Measurements from ENCODE around the gene FAM20A.

The FAM20A gene

DNA sequence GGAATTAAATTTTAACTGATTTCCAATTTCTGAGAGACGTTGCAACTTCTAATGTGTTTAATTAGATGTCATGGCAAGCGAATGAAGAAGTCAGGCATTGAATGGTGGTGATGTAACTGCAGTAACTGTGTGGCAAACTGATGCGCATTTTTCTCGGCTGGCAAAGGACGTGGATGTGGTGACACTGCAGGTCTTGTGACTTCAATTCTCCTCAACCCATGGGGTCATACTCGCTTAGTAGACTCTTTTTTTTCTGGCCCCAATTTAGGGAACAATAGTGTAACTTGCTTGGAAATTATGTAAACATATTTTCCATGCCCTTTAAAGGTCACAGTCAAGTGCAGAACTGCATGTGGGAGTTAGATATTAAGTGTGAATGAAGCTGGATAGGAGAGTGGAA is 1.9 kb upstream of the FAM20A start:
- TF ChIP-seq TCF12 (IDR thresholded peaks at IDR 0.05; ENCODE audit: low read depth) (no peak), FOXM1 (IDR thresholded peaks at IDR 0.05; ENCODE audit: borderline replicate concordance, low read depth) (no peak), TAF1 (IDR thresholded peaks at IDR 0.05; ENCODE audit: low read depth) (no peak), CEBPB (IDR thresholded peaks at IDR 0.05) (no peak), EGR1 (IDR thresholded peaks at IDR 0.05) (no peak), YY1 (IDR thresholded peaks at IDR 0.05; ENCODE audit: low read depth) (no peak), RAD21 (IDR thresholded peaks at IDR 0.05; ENCODE audit: low read depth) (no peak), ZBTB7A (IDR thresholded peaks at IDR 0.05; ENCODE audit: low read depth) (no peak), CREB1 (IDR thresholded peaks at IDR 0.05; ENCODE audit: low read depth) (no peak), TEAD4 (IDR thresholded peaks at IDR 0.05) (no peak), NFIC (IDR thresholded peaks at IDR 0.05) (no peak), EP300 (IDR thresholded peaks at IDR 0.05; ENCODE audit: borderline replicate concordance) (no peak), MAX (IDR thresholded peaks at IDR 0.05) (no peak), REST (IDR thresholded peaks at IDR 0.05; ENCODE audit: low read depth) (no peak)
- TF ChIP-seq, protein P1, sequence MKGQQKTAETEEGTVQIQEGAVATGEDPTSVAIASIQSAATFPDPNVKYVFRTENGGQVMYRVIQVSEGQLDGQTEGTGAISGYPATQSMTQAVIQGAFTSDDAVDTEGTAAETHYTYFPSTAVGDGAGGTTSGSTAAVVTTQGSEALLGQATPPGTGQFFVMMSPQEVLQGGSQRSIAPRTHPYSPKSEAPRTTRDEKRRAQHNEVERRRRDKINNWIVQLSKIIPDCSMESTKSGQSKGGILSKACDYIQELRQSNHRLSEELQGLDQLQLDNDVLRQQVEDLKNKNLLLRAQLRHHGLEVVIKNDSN (IDR thresholded peaks at IDR 0.05), result no peak

GRCh38 chr17:68602289-68602688 is 1.1 kb upstream of the FAM20A start:
- TF ChIP-seq REST (IDR thresholded peaks at IDR 0.05; ENCODE audit: low read depth) (no peak), NFIC (IDR thresholded peaks at IDR 0.05) (no peak), RAD21 (IDR thresholded peaks at IDR 0.05; ENCODE audit: low read depth) (no peak), EP300 (IDR thresholded peaks at IDR 0.05; ENCODE audit: borderline replicate concordance) (no peak), CEBPB (IDR thresholded peaks at IDR 0.05) (no peak), YY1 (IDR thresholded peaks at IDR 0.05; ENCODE audit: low read depth) (no peak), ZBTB7A (IDR thresholded peaks at IDR 0.05; ENCODE audit: low read depth) (no peak), TAF1 (IDR thresholded peaks at IDR 0.05; ENCODE audit: low read depth) (no peak), TCF12 (IDR thresholded peaks at IDR 0.05; ENCODE audit: low read depth) (no peak), FOXM1 (IDR thresholded peaks at IDR 0.05; ENCODE audit: borderline replicate concordance, low read depth) (no peak), TEAD4 (IDR thresholded peaks at IDR 0.05) (no peak), CREB1 (IDR thresholded peaks at IDR 0.05; ENCODE audit: low read depth) (no peak), MAX (IDR thresholded peaks at IDR 0.05) (no peak), EGR1 (IDR thresholded peaks at IDR 0.05) (no peak)
- TF ChIP-seq, protein P1 (IDR thresholded peaks at IDR 0.05), result no peak

DNA sequence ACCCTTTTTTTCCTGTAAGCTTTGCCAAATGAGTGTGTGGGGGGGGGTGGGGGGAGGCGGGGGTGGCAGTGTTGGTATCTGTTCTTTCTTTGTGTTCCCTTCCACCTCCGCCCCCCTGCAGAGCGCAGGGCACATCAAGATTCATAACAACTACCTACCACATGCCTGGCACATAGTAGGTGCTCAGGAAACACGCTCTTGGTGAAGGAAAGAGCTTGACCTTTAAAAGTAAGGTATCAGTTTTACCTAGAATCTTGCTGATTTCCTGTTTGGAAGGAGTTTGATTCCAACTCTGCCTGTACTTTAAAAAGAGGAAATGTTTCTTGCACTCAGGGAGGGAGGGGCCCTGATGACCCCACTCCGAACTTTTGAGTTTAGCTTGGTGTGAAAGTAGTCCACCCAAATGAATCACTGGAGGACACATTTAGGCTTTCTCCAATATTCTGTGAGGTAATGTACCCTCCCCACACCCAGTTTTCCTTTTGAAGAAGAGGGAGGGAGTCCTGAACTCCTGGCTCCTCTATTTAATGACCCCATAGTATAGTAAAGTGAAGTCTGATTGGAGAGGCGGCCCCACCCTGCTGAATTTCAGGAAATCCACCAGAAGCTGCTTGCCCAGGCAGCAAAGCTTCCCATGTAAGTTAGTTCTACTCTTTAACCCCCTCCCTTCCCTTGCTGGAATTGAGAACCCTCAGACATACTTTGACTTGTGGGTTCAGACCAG is 560 bp upstream of the FAM20A start:
- TF ChIP-seq TEAD4 (IDR thresholded peaks at IDR 0.05) (no peak), TCF12 (IDR thresholded peaks at IDR 0.05; ENCODE audit: low read depth) (no peak), TAF1 (IDR thresholded peaks at IDR 0.05; ENCODE audit: low read depth) (no peak), CEBPB (IDR thresholded peaks at IDR 0.05) (no peak), MAX (IDR thresholded peaks at IDR 0.05) (no peak), CREB1 (IDR thresholded peaks at IDR 0.05; ENCODE audit: low read depth) (no peak), REST (IDR thresholded peaks at IDR 0.05; ENCODE audit: low read depth) (no peak), NFIC (IDR thresholded peaks at IDR 0.05) (no peak), RAD21 (IDR thresholded peaks at IDR 0.05; ENCODE audit: low read depth) (no peak), EGR1 (IDR thresholded peaks at IDR 0.05) (no peak)
- TF ChIP-seq, protein P1 (IDR thresholded peaks at IDR 0.05), result no peak
